Liver (tissue), 9 donors: ENCODE data around the gene SMPD4. TPM values are rescaled to one million over a fixed set of nuclear protein-coding genes. Genes with fewer than 3 reads are reported as not detected.
"Not testable (repeated sequence)": the region's sequence is repeated elsewhere in the genome, so short reads cannot be mapped to it uniquely, and the experiment has no call there.

Source experiments
- DNase-seq: peaks from one replicate; pipeline ENCODE4 v3.0.0-alpha.2; 2017; ENCODE audit warnings: low spot score
- H3K27ac ChIP-seq, 2 donors: one replicate each; pipeline ENCODE4 v1.7.0; 2013; ENCODE audit warnings: inconsistent platforms in 2 of 2, low read length in 2 of 2, control low read depth in 1 of 2, low read depth in 1 of 2, mild to moderate bottlenecking in 1 of 2
- H3K27me3 ChIP-seq, 4 donors: one replicate each; pipeline versions ENCODE4 v1.6.1 to v1.7.0; 2013; ENCODE audit warnings: low read length in 3 of 4, inconsistent platforms in 1 of 4, mild to moderate bottlenecking in 1 of 4, moderate library complexity in 1 of 4; ENCODE audit not compliant: control insufficient read depth in 4 of 4, insufficient read depth in 4 of 4
- H3K36me3 ChIP-seq, 4 donors: one replicate each; pipeline versions ENCODE4 v1.6.1 to v1.7.0; 2013; ENCODE audit warnings: low read length in 3 of 4, mild to moderate bottlenecking in 3 of 4, low read depth in 1 of 4, moderate library complexity in 1 of 4; ENCODE audit not compliant: control insufficient read depth in 4 of 4, insufficient read depth in 3 of 4
- H3K4me1 ChIP-seq, 4 donors: one replicate each; pipeline versions ENCODE4 v1.6.1 to v1.7.0; 2013; ENCODE audit warnings: low read length in 3 of 4, mild to moderate bottlenecking in 3 of 4, moderate library complexity in 1 of 4; ENCODE audit not compliant: control insufficient read depth in 4 of 4, insufficient read depth in 4 of 4
- H3K4me3 ChIP-seq, 3 donors: one replicate each; pipeline versions ENCODE4 v1.6.1 to v1.7.0; 2013; ENCODE audit warnings: low read length in 3 of 3, control low read depth in 1 of 3, low read depth in 1 of 3, mild to moderate bottlenecking in 1 of 3
- H3K9ac ChIP-seq, 2 donors: one replicate each; pipeline ENCODE4 v1.7.0; 2013; ENCODE audit warnings: low read length in 2 of 2, mild to moderate bottlenecking in 2 of 2, moderate library complexity in 2 of 2, control low read depth in 1 of 2, low read depth in 1 of 2
- H3K9me3 ChIP-seq, 4 donors: one replicate each; pipeline versions ENCODE4 v1.6.1 to v1.7.0; 2013; ENCODE audit warnings: low read length in 3 of 4; ENCODE audit not compliant: control insufficient read depth in 4 of 4
- EGR1 ChIP-seq, 2 donors: IDR thresholded peaks; 2 replicates each; pipeline ENCODE4 v1.6.1; 2016 to 2018; ENCODE audit warnings: antibody characterized with exemption in 2 of 2, low read depth in 2 of 2
- FOXA1 ChIP-seq: IDR thresholded peaks from 2 replicates; pipeline ENCODE4 v1.6.1; 2016; ENCODE audit warnings: antibody characterized with exemption
- FOXA2 ChIP-seq: IDR thresholded peaks from 2 replicates; pipeline ENCODE4 v1.6.1; 2016; ENCODE audit warnings: antibody characterized with exemption
- HNF4A ChIP-seq, 2 donors: conservative IDR thresholded peaks; 2 replicates each; pipeline ENCODE4 v1.6.1; 2016; ENCODE audit warnings: antibody characterized with exemption in 2 of 2, mild to moderate bottlenecking in 2 of 2
- HNF4G ChIP-seq: IDR thresholded peaks from 2 replicates; pipeline ENCODE4 v1.6.1; 2016; ENCODE audit warnings: antibody characterized with exemption
- JUND ChIP-seq, 2 donors: IDR thresholded peaks; 2 replicates each; pipeline ENCODE4 v1.6.1; 2016; ENCODE audit warnings: antibody characterized with exemption in 2 of 2
- NR2F2 ChIP-seq: IDR thresholded peaks from 2 replicates; pipeline ENCODE4 v1.6.1; 2016; ENCODE audit warnings: antibody characterized with exemption
- RAD21 ChIP-seq, 2 donors: IDR thresholded peaks; 2 replicates each; pipeline ENCODE4 v1.6.1; 2016; ENCODE audit warnings: antibody characterized with exemption in 2 of 2, mild to moderate bottlenecking in 2 of 2
- RXRA ChIP-seq, 2 donors: IDR thresholded peaks; 2 replicates each; pipeline ENCODE4 v1.6.1; 2017 to 2018; ENCODE audit warnings: antibody characterized with exemption in 2 of 2, mild to moderate bottlenecking in 1 of 2
- SP1 ChIP-seq: IDR thresholded peaks from 2 replicates; pipeline ENCODE4 v1.6.1; 2018; ENCODE audit warnings: antibody characterized with exemption, mild to moderate bottlenecking
- TAF1 ChIP-seq: conservative IDR thresholded peaks from 2 replicates; pipeline ENCODE4 v1.6.1; 2016; ENCODE audit warnings: antibody characterized with exemption, mild to moderate bottlenecking
- YY1 ChIP-seq: IDR thresholded peaks from 2 replicates; pipeline ENCODE4 v1.6.1; 2016; ENCODE audit warnings: antibody characterized with exemption, mild to moderate bottlenecking
- WGBS: extraction: QIAGEN DNeasy Blood & Tissue Kit; methylation state at CpG from one replicate; pipeline ENCODE4 v1.1.7; 2013; 5-methylcytosine and 5-hydroxymethylcytosine counted together
- polyA plus RNA-seq, 2 donors: library from polyadenylated mRNA; stranded (reverse) in 1 of 2; unstranded in 1 of 2; fragments of 200-250 nt in 1 of 2; fragments of >200 nt in 1 of 2; fragmentation: Nextera tagmentation in 1 of 2; extraction: Ambion mirVana in 1 of 2; gene quantifications; one replicate each; pipeline versions ENCODE4 v1.2.1 to v1.2.3, GENCODE V29; 2013 to 2015
- total RNA-seq, 2 donors: library from RNA; depleted of rRNA; stranded (reverse); fragments of >200 nt; gene quantifications; one replicate each; pipeline ENCODE4 v1.2.3, GENCODE V29; 2014
- TF ChIP-seq, protein P1 (sequence below): IDR thresholded peaks from 2 replicates; pipeline ENCODE4 v1.6.1; 2016; ENCODE audit warnings: antibody characterized with exemption
- TF ChIP-seq, protein P2 (sequence below): IDR thresholded peaks from 2 replicates; pipeline ENCODE4 v1.6.1; 2016; ENCODE audit warnings: antibody characterized with exemption
- donor health status: healthy.
- donor health status: healthy.
- donor health status: healthy.
- donor health status: healthy.
- donor health status: healthy.

The SMPD4 gene
- total and polyA plus RNA-seq, 4 donors = 9.9 to 22.3 (median 17.7) TPM

DNA sequence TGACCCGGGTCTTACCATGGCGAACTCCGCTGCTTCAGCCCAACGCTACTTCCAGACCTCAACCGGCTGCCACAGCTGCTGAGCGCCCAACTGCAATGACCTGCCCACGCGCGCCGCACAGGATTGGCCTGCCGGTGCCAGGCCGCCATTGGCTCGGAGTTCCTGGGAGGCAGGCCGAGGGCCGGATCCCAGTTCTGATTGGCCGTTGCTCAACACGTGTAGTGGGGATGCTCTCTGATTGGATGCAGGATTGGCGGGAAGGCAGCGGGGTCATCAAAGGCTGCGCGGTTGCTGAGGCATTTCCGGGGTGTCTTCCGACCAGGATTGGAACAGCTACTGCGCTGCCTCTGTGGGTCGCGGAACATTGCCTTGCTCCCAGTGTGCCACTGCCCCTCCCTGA lies 16.9 kb upstream of the SMPD4 start, which contains the start of gene TUBA3E:
TSS of gene TUBA3E (minus strand) at position 97 of the 400 bp plus-strand sequence. CDS start at position 18, 79 bp downstream.
- no peak for DNase-seq
- H3K4me3 ChIP-seq = no peak within 1 kb of the TSS
- 98% methylated on average over 26 of the region's 26 CpGs for WGBS

DNA sequence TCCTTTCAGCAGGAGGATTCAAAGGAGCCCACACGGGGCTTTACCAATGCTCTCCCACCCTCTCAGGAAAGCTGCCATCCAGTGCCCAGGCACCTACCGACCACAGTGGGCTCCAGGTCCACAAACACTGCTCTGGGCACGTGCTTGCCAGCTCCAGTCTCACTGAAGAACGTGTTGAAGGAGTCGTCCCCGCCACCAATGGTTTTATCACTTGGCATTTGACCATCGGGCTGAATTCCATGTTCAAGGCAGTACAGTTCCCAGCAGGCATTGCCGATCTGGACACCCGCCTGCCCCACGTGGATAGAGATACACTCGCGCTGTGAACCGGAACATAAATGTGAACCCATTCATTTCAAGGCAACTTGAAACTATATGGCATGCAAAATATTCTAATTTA lies 14.7 kb upstream of the SMPD4 start:
- WGBS = 92% methylated on average over 10 of the region's 13 CpGs
- H3K36me3 ChIP-seq, H3K9me3 ChIP-seq, H3K9ac ChIP-seq, H3K4me3 ChIP-seq, DNase-seq, H3K4me1 ChIP-seq, H3K27me3 ChIP-seq, H3K27ac ChIP-seq: not testable (repeated sequence)

More for the DNA sequence above, 16.9 kb upstream of the SMPD4 start, which contains the start of gene TUBA3E:
- Histone ChIP-seq H3K27me3 (no peaks in the 10 kb centered on the region), H3K9ac (no peak within 1 kb of the TSS), H3K4me1 (no peaks in the 10 kb centered on the region), H3K27ac (no peak within 1 kb of the TSS), H3K9me3 (no peaks in the 10 kb centered on the region), H3K36me3 (no peaks in the 10 kb centered on the region)
- TF ChIP-seq RAD21 (IDR thresholded peaks at IDR 0.05) = no peak
- TF ChIP-seq SP1 = no peak
- TF ChIP-seq EGR1 (IDR thresholded peaks at IDR 0.05; ENCODE audit: low read depth in 2 of 2) = no peak
- no peak for TF ChIP-seq TAF1
- no peak for TF ChIP-seq YY1
- TF ChIP-seq FOXA1 = no peak
- TF ChIP-seq JUND (IDR thresholded peaks at IDR 0.05) = no peak
- no peak for TF ChIP-seq FOXA2
- TF ChIP-seq HNF4A (conservative IDR thresholded peaks at IDR 0.05) = no peak
- TF ChIP-seq, protein P1, sequence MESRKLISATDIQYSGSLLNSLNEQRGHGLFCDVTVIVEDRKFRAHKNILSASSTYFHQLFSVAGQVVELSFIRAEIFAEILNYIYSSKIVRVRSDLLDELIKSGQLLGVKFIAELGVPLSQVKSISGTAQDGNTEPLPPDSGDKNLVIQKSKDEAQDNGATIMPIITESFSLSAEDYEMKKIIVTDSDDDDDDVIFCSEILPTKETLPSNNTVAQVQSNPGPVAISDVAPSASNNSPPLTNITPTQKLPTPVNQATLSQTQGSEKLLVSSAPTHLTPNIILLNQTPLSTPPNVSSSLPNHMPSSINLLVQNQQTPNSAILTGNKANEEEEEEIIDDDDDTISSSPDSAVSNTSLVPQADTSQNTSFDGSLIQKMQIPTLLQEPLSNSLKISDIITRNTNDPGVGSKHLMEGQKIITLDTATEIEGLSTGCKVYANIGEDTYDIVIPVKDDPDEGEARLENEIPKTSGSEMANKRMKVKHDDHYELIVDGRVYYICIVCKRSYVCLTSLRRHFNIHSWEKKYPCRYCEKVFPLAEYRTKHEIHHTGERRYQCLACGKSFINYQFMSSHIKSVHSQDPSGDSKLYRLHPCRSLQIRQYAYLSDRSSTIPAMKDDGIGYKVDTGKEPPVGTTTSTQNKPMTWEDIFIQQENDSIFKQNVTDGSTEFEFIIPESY = no peak
- TF ChIP-seq NR2F2 = no peak
- TF ChIP-seq, protein P2, sequence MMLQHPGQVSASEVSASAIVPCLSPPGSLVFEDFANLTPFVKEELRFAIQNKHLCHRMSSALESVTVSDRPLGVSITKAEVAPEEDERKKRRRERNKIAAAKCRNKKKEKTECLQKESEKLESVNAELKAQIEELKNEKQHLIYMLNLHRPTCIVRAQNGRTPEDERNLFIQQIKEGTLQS = no peak
- no peak for TF ChIP-seq HNF4G

DNA sequence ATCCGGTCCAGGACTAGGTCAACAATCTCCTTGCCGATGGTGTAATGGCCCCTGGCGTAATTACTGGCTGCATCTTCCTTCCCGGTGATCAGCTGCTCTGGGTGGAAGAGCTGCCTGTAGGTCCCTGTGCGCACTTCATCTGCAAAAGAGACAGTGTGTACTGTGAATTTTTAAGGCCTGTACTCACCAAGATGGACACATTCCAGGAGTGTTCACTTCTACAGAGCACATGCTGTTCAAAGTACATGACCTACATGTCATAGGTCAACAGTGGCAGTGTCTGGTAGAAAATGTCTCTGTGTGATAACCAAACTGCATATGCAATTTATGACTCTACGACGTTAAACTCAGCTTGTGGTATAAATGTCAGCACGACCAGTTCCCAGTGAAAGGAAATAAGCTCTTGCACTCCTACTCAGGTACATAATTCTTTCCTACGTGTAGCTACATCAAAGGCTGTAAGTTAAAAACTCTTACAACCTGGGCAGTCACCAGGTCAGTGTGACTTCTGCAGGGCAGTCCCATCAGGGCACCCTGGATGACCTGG lies 13.8 kb upstream of the SMPD4 start:
- WGBS = 70% methylated on average over 9 of the region's 9 CpGs
- not testable (repeated sequence) for H3K27me3 ChIP-seq, H3K9ac ChIP-seq, H3K9me3 ChIP-seq, H3K36me3 ChIP-seq, H3K27ac ChIP-seq, DNase-seq, H3K4me3 ChIP-seq, H3K4me1 ChIP-seq
- peak in 1 of 2 donors; percentile 58 for TF ChIP-seq HNF4A (conservative IDR thresholded peaks at IDR 0.05)
- peak in 1 of 2 donors; percentile 24 for TF ChIP-seq RXRA (IDR thresholded peaks at IDR 0.05)

DNA sequence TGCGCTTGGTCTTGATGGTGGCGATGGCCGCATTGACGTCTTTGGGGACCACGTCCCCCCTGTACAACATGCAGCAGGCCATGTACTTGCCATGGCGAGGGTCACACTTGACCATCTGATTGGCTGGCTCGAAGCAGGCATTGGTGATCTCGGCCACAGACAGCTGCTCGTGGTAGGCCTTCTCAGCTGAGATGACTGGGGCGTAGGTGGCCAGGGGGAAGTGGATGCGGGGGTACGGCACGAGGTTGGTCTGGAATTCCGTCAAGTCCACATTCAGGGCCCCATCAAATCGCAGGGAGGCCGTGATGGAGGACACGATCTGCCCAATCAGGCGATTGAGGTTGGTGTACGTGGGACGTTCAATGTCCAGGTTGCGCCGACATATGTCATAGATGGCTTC lies 12.4 kb upstream of the SMPD4 start:
- not testable (repeated sequence) for H3K9ac ChIP-seq, H3K27me3 ChIP-seq, H3K4me1 ChIP-seq, H3K36me3 ChIP-seq, H3K9me3 ChIP-seq, H3K27ac ChIP-seq, H3K4me3 ChIP-seq, DNase-seq
- 89% methylated on average over 22 of the region's 22 CpGs for WGBS

DNA sequence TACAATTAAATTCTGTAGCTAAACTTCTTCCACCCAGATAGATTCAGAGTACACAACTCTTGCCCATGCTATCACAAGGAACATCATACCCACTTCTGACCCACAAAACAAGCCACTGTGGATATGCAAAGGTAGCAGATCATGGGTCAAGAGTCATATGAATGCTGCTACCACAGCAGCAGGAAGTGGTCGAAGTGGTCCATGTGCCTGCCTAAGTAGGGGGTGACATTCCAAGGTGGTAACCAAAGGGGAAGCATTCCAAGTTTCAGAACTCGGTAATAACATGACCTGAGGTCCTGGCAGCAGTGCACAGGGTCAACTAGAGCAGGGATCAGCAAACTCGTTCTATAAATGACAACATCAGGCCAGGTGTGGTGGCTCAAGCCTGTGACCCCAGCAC lies 11.0 kb upstream of the SMPD4 start:
- H3K9me3 ChIP-seq, H3K4me3 ChIP-seq, H3K27me3 ChIP-seq, H3K27ac ChIP-seq, H3K36me3 ChIP-seq, DNase-seq, H3K4me1 ChIP-seq, H3K9ac ChIP-seq: not testable (repeated sequence)
- 76% methylated on average over 3 of the region's 3 CpGs for WGBS

DNA sequence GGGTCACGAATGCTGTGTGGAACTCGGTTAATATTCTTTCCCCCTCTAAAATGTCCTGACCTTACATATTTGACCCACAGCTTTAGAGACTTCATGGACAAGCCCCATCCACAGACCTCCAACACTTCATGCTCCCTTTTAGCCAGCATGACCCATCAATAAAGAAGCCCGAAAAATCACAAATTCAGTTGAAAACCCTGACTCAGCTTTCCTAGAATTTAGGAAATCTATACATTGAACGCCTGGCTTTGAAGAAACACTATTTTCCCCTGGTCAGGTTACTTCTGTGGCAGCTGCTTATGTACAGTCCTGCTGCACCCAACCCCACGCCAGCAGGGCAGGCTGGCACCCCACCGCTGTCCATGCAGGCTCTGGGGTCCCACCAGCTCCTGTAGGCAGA lies 9.9 kb upstream of the SMPD4 start:
- not testable (repeated sequence) for H3K9ac ChIP-seq, H3K27me3 ChIP-seq, H3K36me3 ChIP-seq, H3K9me3 ChIP-seq, H3K27ac ChIP-seq, DNase-seq, H3K4me1 ChIP-seq, H3K4me3 ChIP-seq
- 93% methylated on average over 6 of the region's 6 CpGs for WGBS
